GM18907 (cell line): ENCODE results near the gene PCDHA4.
"Not testable (repeated sequence)": the region's sequence is repeated elsewhere in the genome, so short reads cannot be mapped to it uniquely, and the experiment has no call there.

Experiments used
- ATAC-seq: cut with Tn5 transposase; IDR thresholded peaks from one replicate; pipeline ENCODE4 v1.9.1; 2021; ENCODE audit warnings: mild to moderate bottlenecking, moderate library complexity; ENCODE audit not compliant: unreplicated experiment

The PCDHA4 gene

GRCh38 chr5:140821375-140822280 lies 14.8 kb downstream of the PCDHA4 start, which contains the start of gene PCDHA5:
PCDHA5 (plus strand) TSS chr5:140821613.
- ATAC-seq: no peak

- no peak for ATAC-seq
Observed at GRCh38 chr5:140822281-140822629, 15.4 kb downstream of the PCDHA4 start.

- not testable (repeated sequence) for ATAC-seq
Observed at GRCh38 chr5:140822969-140823368, 16.1 kb downstream of the PCDHA4 start.

GRCh38 chr5:140823475-140823874 lies 16.6 kb downstream of the PCDHA4 start:
- no peak for ATAC-seq

- ATAC-seq: no peak
Observed at GRCh38 chr5:140827704-140828361, 21.0 kb downstream of the PCDHA4 start, which contains the start of gene PCDHA6. PCDHA6 (plus strand) TSS chr5:140827960; CDS start chr5:140828092, 132 bp downstream.

DNA sequence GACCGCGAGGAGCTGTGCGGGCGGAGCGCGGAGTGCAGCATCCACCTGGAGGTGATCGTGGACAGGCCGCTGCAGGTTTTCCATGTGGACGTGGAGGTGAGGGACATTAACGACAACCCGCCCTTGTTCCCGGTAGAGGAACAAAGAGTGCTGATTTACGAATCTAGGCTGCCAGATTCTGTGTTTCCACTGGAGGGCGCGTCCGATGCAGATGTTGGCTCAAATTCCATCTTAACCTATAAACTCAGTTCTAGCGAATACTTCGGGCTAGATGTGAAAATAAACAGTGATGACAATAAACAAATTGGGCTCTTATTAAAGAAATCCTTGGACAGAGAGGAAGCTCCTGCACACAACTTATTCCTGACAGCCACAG lies 21.5 kb downstream of the PCDHA4 start:
- ATAC-seq: no peak

DNA sequence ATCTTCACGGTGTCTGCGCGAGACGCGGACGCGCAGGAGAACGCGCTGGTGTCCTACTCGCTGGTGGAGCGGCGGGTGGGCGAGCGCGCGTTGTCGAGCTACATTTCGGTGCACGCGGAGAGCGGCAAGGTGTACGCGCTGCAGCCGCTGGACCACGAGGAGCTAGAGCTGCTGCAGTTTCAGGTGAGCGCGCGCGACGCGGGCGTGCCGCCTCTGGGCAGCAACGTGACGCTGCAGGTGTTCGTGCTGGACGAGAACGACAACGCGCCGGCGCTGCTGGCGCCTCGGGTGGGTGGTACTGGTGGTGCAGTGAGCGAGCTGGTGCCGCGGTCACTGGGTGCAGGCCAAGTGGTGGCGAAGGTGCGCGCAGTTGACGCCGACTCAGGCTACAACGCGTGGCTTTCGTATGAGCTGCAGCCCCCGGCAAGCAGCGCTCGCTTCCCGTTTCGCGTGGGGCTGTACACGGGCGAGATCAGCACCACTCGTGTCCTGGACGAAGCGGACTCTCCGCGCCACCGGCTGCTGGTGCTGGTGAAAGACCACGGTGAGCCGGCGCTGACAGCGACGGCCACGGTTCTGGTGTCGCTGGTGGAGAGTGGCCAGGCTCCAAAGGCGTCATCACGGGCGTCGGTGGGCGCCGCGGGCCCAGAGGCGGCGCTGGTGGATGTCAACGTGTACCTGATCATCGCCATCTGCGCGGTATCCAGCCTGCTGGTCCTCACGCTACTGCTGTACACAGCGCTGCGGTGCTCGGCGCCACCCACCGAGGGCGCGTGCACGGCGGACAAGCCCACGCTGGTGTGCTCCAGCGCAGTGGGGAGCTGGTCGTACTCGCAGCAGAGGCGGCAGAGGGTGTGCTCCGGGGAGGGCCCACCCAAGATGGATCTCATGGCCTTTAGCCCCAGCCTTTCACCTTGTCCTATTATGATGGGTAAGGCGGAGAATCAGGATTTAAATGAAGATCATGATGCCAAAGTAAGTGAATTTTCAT lies 22.9 kb downstream of the PCDHA4 start:
- ATAC-seq: not testable (repeated sequence)

DNA sequence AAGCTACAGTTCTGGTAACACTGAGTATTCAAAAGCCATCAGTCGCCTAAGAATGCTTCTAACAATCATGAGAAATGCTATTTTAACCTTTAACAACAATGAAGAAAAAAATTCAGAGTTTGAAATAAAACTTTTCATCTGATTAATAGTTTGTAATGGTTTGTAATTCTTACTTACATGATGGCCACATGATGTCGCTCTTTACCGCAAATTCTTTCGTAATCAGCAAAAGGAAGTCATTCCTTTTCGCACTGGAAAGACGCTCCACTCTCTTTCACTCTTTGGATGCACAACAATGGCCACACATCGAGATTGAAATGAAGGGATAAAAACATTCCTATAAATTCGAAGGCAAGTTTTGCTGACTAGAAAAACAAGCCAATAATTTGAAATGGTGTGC lies 27.1 kb downstream of the PCDHA4 start, which contains the start of gene PCDHA7:
Gene PCDHA7 (plus strand): TSS at position 277 of the 400 bp plus-strand sequence. CDS start 115 bp downstream, at position 392.
- ATAC-seq: no peak

DNA sequence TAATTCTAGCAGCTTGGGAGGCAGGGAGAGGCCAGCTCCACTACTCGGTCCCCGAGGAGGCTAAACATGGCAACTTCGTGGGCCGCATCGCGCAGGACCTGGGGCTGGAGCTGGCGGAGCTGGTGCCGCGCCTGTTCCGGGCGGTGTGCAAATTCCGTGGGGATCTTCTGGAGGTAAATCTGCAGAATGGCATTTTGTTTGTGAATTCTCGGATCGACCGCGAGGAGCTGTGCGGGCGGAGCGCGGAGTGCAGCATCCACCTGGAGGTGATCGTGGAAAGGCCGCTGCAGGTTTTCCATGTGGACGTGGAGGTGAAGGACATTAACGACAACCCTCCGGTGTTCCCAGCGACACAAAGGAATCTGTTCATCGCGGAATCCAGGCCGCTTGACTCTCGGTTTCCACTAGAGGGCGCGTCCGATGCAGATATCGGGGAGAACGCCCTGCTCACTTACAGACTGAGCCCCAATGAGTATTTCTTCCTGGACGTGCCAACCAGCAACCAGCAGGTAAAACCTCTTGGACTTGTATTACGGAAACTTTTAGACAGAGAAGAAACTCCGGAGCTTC lies 27.7 kb downstream of the PCDHA4 start:
- ATAC-seq: not testable (repeated sequence)

DNA sequence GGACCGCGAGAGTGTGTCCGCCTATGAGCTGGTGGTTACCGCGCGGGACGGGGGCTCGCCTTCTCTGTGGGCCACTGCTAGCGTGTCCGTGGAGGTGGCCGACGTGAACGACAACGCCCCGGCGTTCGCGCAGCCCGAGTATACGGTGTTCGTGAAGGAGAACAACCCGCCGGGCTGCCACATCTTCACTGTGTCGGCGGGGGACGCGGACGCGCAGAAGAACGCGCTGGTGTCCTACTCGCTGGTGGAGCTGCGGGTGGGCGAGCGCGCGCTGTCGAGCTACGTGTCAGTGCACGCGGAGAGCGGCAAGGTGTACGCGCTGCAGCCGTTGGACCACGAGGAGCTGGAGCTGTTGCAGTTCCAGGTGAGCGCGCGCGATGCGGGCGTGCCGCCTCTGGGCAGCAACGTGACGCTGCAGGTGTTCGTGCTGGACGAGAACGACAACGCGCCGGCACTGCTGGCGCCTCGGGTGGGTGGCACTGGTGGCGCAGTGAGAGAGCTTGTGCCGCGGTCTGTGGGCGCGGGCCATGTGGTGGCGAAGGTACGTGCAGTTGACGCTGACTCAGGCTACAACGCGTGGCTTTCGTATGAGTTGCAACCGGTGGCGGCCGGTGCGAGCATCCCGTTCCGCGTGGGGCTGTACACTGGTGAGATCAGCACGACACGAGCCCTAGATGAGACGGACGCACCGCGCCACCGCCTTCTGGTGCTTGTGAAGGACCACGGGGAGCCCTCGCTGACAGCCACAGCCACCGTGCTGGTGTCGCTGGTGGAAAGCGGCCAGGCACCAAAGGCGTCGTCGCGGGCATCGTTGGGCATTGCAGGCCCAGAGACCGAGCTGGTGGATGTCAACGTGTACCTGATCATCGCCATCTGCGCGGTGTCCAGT lies 29.0 kb downstream of the PCDHA4 start:
- ATAC-seq: no peak

DNA sequence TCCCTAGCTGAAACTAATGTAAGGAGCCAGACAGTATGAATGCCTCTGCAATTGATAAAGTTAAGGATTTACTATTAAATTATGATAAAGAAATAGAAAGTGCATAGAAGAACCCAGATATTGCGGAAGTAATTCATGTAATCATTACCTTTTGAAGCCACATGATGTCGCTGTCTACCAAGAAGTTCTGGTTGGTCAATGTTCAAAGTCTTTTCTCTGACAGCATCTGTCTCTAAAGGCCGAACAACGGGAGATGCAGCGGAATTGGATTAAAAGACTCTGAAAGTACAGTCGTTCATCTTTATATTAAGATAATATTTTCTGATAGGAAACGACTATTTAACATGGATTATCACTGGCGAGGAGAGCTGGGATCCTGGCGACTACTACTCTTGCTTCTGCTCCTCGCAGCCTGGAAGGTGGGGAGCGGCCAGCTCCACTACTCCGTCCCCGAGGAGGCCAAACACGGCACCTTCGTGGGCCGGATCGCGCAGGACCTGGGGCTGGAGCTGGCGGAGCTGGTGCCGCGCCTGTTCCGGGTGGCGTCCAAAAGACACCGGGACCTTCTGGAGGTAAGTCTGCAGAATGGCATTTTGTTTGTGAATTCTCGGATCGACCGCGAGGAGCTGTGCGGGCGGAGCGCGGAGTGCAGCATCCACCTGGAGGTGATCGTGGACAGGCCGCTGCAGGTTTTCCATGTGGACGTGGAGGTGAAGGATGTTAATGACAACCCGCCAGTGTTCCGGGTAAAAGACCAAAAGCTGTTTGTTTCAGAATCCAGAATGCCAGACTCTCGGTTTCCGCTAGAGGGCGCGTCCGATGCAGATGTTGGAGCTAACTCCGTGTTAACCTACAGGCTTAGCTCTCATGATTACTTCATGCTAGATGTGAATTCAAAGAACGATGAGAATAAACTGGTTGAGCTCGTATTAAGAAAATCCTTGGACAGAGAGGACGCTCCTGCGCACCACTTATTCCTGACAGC lies 34.4 kb downstream of the PCDHA4 start, which contains the start of gene PCDHA8:
Gene PCDHA8 (plus strand): TSS at position 210 of the 985 bp plus-strand sequence. CDS start 135 bp downstream, at position 345.
- ATAC-seq: no peak

- no peak for ATAC-seq
Observed at GRCh38 chr5:140842798-140843733, 36.2 kb downstream of the PCDHA4 start.

- not testable (repeated sequence) for ATAC-seq
Observed at GRCh38 chr5:140848139-140849102, 41.6 kb downstream of the PCDHA4 start, which contains the start of gene PCDHA9. PCDHA9 (plus strand) TSS chr5:140848382; CDS start chr5:140848496, 114 bp downstream.

GRCh38 chr5:140849831-140850634 lies 43.2 kb downstream of the PCDHA4 start:
- ATAC-seq: not testable (repeated sequence)
